Liver (tissue), 9 donors: ENCODE data around the gene ACTR1A. TPM values are rescaled to one million over a fixed set of nuclear protein-coding genes. Genes with fewer than 3 reads are reported as not detected.

Source experiments
- DNase-seq: peaks from one replicate; pipeline ENCODE4 v3.0.0-alpha.2; 2017; ENCODE audit warnings: low spot score
- H3K27ac ChIP-seq, 2 donors: one replicate each; pipeline ENCODE4 v1.7.0; 2013; ENCODE audit warnings: inconsistent platforms in 2 of 2, low read length in 2 of 2, control low read depth in 1 of 2, low read depth in 1 of 2, mild to moderate bottlenecking in 1 of 2
- H3K27me3 ChIP-seq, 4 donors: one replicate each; pipeline versions ENCODE4 v1.6.1 to v1.7.0; 2013; ENCODE audit warnings: low read length in 3 of 4, inconsistent platforms in 1 of 4, mild to moderate bottlenecking in 1 of 4, moderate library complexity in 1 of 4; ENCODE audit not compliant: control insufficient read depth in 4 of 4, insufficient read depth in 4 of 4
- H3K36me3 ChIP-seq, 4 donors: one replicate each; pipeline versions ENCODE4 v1.6.1 to v1.7.0; 2013; ENCODE audit warnings: low read length in 3 of 4, mild to moderate bottlenecking in 3 of 4, low read depth in 1 of 4, moderate library complexity in 1 of 4; ENCODE audit not compliant: control insufficient read depth in 4 of 4, insufficient read depth in 3 of 4
- H3K4me1 ChIP-seq, 4 donors: one replicate each; pipeline versions ENCODE4 v1.6.1 to v1.7.0; 2013; ENCODE audit warnings: low read length in 3 of 4, mild to moderate bottlenecking in 3 of 4, moderate library complexity in 1 of 4; ENCODE audit not compliant: control insufficient read depth in 4 of 4, insufficient read depth in 4 of 4
- H3K4me3 ChIP-seq, 3 donors: one replicate each; pipeline versions ENCODE4 v1.6.1 to v1.7.0; 2013; ENCODE audit warnings: low read length in 3 of 3, control low read depth in 1 of 3, low read depth in 1 of 3, mild to moderate bottlenecking in 1 of 3
- H3K9ac ChIP-seq, 2 donors: one replicate each; pipeline ENCODE4 v1.7.0; 2013; ENCODE audit warnings: low read length in 2 of 2, mild to moderate bottlenecking in 2 of 2, moderate library complexity in 2 of 2, control low read depth in 1 of 2, low read depth in 1 of 2
- H3K9me3 ChIP-seq, 4 donors: one replicate each; pipeline versions ENCODE4 v1.6.1 to v1.7.0; 2013; ENCODE audit warnings: low read length in 3 of 4; ENCODE audit not compliant: control insufficient read depth in 4 of 4
- ATF3 ChIP-seq: IDR thresholded peaks from 2 replicates; pipeline ENCODE4 v1.6.1; 2016; ENCODE audit warnings: antibody characterized with exemption
- EGR1 ChIP-seq, 2 donors: IDR thresholded peaks; 2 replicates each; pipeline ENCODE4 v1.6.1; 2016 to 2018; ENCODE audit warnings: antibody characterized with exemption in 2 of 2, low read depth in 2 of 2
- FOXA1 ChIP-seq: IDR thresholded peaks from 2 replicates; pipeline ENCODE4 v1.6.1; 2016; ENCODE audit warnings: antibody characterized with exemption
- FOXA2 ChIP-seq: IDR thresholded peaks from 2 replicates; pipeline ENCODE4 v1.6.1; 2016; ENCODE audit warnings: antibody characterized with exemption
- GABPA ChIP-seq, 2 donors: IDR thresholded peaks in 1 of 2; conservative IDR thresholded peaks in 1 of 2; 2 replicates each; pipeline ENCODE4 v1.6.1; 2016; ENCODE audit warnings: antibody characterized with exemption in 2 of 2, mild to moderate bottlenecking in 1 of 2, moderate library complexity in 1 of 2
- HNF4A ChIP-seq, 2 donors: conservative IDR thresholded peaks; 2 replicates each; pipeline ENCODE4 v1.6.1; 2016; ENCODE audit warnings: antibody characterized with exemption in 2 of 2, mild to moderate bottlenecking in 2 of 2
- HNF4G ChIP-seq: IDR thresholded peaks from 2 replicates; pipeline ENCODE4 v1.6.1; 2016; ENCODE audit warnings: antibody characterized with exemption
- JUND ChIP-seq, 2 donors: IDR thresholded peaks; 2 replicates each; pipeline ENCODE4 v1.6.1; 2016; ENCODE audit warnings: antibody characterized with exemption in 2 of 2
- MAX ChIP-seq: IDR thresholded peaks from 2 replicates; pipeline ENCODE4 v1.6.1; 2016; ENCODE audit warnings: antibody characterized with exemption
- NR2F2 ChIP-seq: IDR thresholded peaks from 2 replicates; pipeline ENCODE4 v1.6.1; 2016; ENCODE audit warnings: antibody characterized with exemption
- RAD21 ChIP-seq, 2 donors: IDR thresholded peaks; 2 replicates each; pipeline ENCODE4 v1.6.1; 2016; ENCODE audit warnings: antibody characterized with exemption in 2 of 2, mild to moderate bottlenecking in 2 of 2
- REST ChIP-seq: IDR thresholded peaks from 2 replicates; pipeline ENCODE4 v1.6.1; 2016; ENCODE audit warnings: antibody characterized with exemption, mild to moderate bottlenecking
- RXRA ChIP-seq, 2 donors: IDR thresholded peaks; 2 replicates each; pipeline ENCODE4 v1.6.1; 2017 to 2018; ENCODE audit warnings: antibody characterized with exemption in 2 of 2, mild to moderate bottlenecking in 1 of 2
- SP1 ChIP-seq: IDR thresholded peaks from 2 replicates; pipeline ENCODE4 v1.6.1; 2018; ENCODE audit warnings: antibody characterized with exemption, mild to moderate bottlenecking
- TAF1 ChIP-seq: conservative IDR thresholded peaks from 2 replicates; pipeline ENCODE4 v1.6.1; 2016; ENCODE audit warnings: antibody characterized with exemption, mild to moderate bottlenecking
- YY1 ChIP-seq: IDR thresholded peaks from 2 replicates; pipeline ENCODE4 v1.6.1; 2016; ENCODE audit warnings: antibody characterized with exemption, mild to moderate bottlenecking
- ZBTB33 ChIP-seq: IDR thresholded peaks from 2 replicates; pipeline ENCODE4 v1.6.1; 2016; ENCODE audit warnings: antibody characterized with exemption
- WGBS: extraction: QIAGEN DNeasy Blood & Tissue Kit; methylation state at CpG from one replicate; pipeline ENCODE4 v1.1.7; 2013; 5-methylcytosine and 5-hydroxymethylcytosine counted together
- polyA plus RNA-seq, 2 donors: library from polyadenylated mRNA; stranded (reverse) in 1 of 2; unstranded in 1 of 2; fragments of 200-250 nt in 1 of 2; fragments of >200 nt in 1 of 2; fragmentation: Nextera tagmentation in 1 of 2; extraction: Ambion mirVana in 1 of 2; gene quantifications; one replicate each; pipeline versions ENCODE4 v1.2.1 to v1.2.3, GENCODE V29; 2013 to 2015
- total RNA-seq, 2 donors: library from RNA; depleted of rRNA; stranded (reverse); fragments of >200 nt; gene quantifications; one replicate each; pipeline ENCODE4 v1.2.3, GENCODE V29; 2014
- donor health status: healthy.
- donor health status: healthy.
- donor health status: healthy.
- donor health status: healthy.
- donor health status: healthy.

ACTR1A gene
- total and polyA plus RNA-seq, 4 donors: 24.5 to 51.9 (median 35.3) TPM

- no peak for DNase-seq
- no peak overlapping the region for H3K27ac ChIP-seq
- no peaks in the 10 kb centered on the region for H3K9me3 ChIP-seq
- no peak overlapping the region for H3K9ac ChIP-seq
- TF ChIP-seq FOXA1 (no peak), ATF3 (no peak), SP1 (no peak), ZBTB33 (no peak), FOXA2 (no peak), MAX (no peak), HNF4A (conservative IDR thresholded peaks at IDR 0.05) (no peak), EGR1 (IDR thresholded peaks at IDR 0.05; ENCODE audit: low read depth in 2 of 2) (no peak), YY1 (no peak), RAD21 (IDR thresholded peaks at IDR 0.05) (no peak), HNF4G (no peak), REST (no peak), TAF1 (no peak), JUND (IDR thresholded peaks at IDR 0.05) (no peak), GABPA (IDR thresholded peaks at IDR 0.05 in 1 of 2, conservative IDR thresholded peaks at IDR 0.05 in 1 of 2) (no peak)
- H3K4me3 ChIP-seq: no peak overlapping the region
- no peaks in the 10 kb centered on the region for H3K27me3 ChIP-seq
- peaks cover 0 to 9% (median 5%) of the 10 kb centered on the region in 4 donors for H3K36me3 ChIP-seq
- 96% methylated on average over 9 of the region's 9 CpGs for WGBS
- peaks cover 0 to 3% (median 1%) of the 10 kb centered on the region in 4 donors for H3K4me1 ChIP-seq
Measured at GRCh38 chr10:102475451-102476040, 27.0 kb downstream of the ACTR1A start.

GRCh38 chr10:102473445-102474331 is 28.8 kb downstream of the ACTR1A start:
- H3K36me3 ChIP-seq: peaks cover 0 to 2% (median 0%) of the 10 kb centered on the region in 4 donors
- H3K27ac ChIP-seq: no peak overlapping the region
- TF ChIP-seq FOXA1: no peak
- TF ChIP-seq RXRA (IDR thresholded peaks at IDR 0.05): no peak
- no peak for TF ChIP-seq ZBTB33
- no peak for TF ChIP-seq REST
- no peak for TF ChIP-seq NR2F2
- no peak for TF ChIP-seq RAD21 (IDR thresholded peaks at IDR 0.05)
- TF ChIP-seq EGR1 (IDR thresholded peaks at IDR 0.05; ENCODE audit: low read depth in 2 of 2): no peak
- no peak for TF ChIP-seq GABPA (IDR thresholded peaks at IDR 0.05 in 1 of 2, conservative IDR thresholded peaks at IDR 0.05 in 1 of 2)
- no peak for TF ChIP-seq TAF1
- no peak for TF ChIP-seq HNF4A (conservative IDR thresholded peaks at IDR 0.05)
- no peak for TF ChIP-seq MAX
- no peak for TF ChIP-seq JUND (IDR thresholded peaks at IDR 0.05)
- no peak for TF ChIP-seq SP1

More at GRCh38 chr10:102473445-102474331, 28.8 kb downstream of the ACTR1A start:
- Histone ChIP-seq H3K4me3 (no peak overlapping the region), H3K9ac (no peak overlapping the region), H3K9me3 (no peaks in the 10 kb centered on the region), H3K27me3 (no peaks in the 10 kb centered on the region), H3K4me1 (peaks cover 0 to 3% (median 1%) of the 10 kb centered on the region in 4 donors)
- WGBS: 83% methylated on average over 27 of the region's 27 CpGs
- DNase-seq: no peak
